GM12865 (cell line): ENCODE results near the gene CAPRIN1.
"Not testable (repeated sequence)": the region's sequence is repeated elsewhere in the genome, so short reads cannot be mapped to it uniquely, and the experiment has no call there.

Experiments used
- DNase-seq: peaks from one replicate; pipeline ENCODE4 v3.0.0; 2010; ENCODE audit warnings: low read depth
- H3K4me3 ChIP-seq: 2 replicates; pipeline ENCODE4 v1.5.1; 2011; ENCODE audit warnings: mild to moderate bottlenecking, low read depth, low read length, control low read depth
- TF ChIP-seq, protein P1 (sequence below): IDR thresholded peaks from 2 replicates; pipeline ENCODE4 v1.5.1; 2011; ENCODE audit warnings: low read length, control low read depth, low read depth, inconsistent platforms; ENCODE audit not compliant: insufficient read depth; ENCODE audit errors: missing control alignments

CAPRIN1 gene

DNA sequence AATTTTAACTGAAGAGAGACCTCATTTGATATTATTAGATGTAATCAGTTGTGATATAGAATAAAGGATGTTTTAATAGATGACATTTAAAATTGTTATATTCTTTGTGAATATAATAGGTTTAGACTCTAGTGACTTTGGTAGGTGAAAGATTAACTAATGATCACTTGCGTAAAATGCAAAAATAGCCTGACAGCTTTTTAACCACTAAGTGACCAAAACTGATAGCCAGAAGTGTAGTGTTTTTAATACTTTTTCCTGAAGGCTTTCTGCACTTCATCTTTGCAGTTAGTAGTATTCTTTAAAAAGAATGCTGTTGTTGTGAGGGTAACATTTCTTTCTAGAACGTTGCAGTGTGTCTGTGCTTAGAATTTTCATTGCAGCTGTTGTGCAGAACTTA is 5.1 kb downstream of the CAPRIN1 start:
- TF ChIP-seq, protein P1, sequence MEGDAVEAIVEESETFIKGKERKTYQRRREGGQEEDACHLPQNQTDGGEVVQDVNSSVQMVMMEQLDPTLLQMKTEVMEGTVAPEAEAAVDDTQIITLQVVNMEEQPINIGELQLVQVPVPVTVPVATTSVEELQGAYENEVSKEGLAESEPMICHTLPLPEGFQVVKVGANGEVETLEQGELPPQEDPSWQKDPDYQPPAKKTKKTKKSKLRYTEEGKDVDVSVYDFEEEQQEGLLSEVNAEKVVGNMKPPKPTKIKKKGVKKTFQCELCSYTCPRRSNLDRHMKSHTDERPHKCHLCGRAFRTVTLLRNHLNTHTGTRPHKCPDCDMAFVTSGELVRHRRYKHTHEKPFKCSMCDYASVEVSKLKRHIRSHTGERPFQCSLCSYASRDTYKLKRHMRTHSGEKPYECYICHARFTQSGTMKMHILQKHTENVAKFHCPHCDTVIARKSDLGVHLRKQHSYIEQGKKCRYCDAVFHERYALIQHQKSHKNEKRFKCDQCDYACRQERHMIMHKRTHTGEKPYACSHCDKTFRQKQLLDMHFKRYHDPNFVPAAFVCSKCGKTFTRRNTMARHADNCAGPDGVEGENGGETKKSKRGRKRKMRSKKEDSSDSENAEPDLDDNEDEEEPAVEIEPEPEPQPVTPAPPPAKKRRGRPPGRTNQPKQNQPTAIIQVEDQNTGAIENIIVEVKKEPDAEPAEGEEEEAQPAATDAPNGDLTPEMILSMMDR, result no peak
- peak overlapping the region; percentile 22; the same call in 1 of the 2 replicates for H3K4me3 ChIP-seq
- no peak for DNase-seq

GRCh38 chr11:34063061-34063795 is 11.7 kb downstream of the CAPRIN1 start:
- no peak for DNase-seq
- TF ChIP-seq, protein P1, result no peak
- no peak overlapping the region for H3K4me3 ChIP-seq

DNA sequence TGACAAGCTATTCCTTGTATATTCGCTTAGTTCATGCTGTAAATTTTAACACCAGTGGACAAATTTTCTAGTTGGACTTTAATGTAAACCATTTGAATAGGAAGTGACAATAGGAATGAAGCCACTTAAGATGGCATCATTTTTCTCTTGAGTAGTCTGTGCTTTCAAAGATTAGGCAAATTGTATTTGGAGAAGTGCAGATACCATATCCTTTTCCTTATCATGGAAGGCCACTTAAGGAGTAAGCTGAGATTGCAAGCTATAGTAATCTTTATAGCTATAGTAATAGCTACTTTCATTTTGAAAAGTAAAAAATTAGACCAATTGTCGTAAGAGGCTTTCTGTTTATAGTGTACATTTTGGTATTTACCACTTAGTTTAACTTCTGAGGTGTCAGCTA is 12.8 kb downstream of the CAPRIN1 start:
- TF ChIP-seq, protein P1, result no peak
- no peak overlapping the region for H3K4me3 ChIP-seq
- DNase-seq, result no peak

GRCh38 chr11:34065505-34066203 is 14.1 kb downstream of the CAPRIN1 start:
- DNase-seq, result no peak
- TF ChIP-seq, protein P1, result no peak
- H3K4me3 ChIP-seq, result no peak overlapping the region

GRCh38 chr11:34066766-34067165 is 15.2 kb downstream of the CAPRIN1 start:
- DNase-seq, H3K4me3 ChIP-seq: not testable (repeated sequence)

- peak; percentile 44 for DNase-seq
- TF ChIP-seq, protein P1, result no peak
- no peak overlapping the region for H3K4me3 ChIP-seq
Measured at GRCh38 chr11:34067383-34068065, 16.0 kb downstream of the CAPRIN1 start.

- DNase-seq, result no peak
- TF ChIP-seq, protein P1, result no peak
- H3K4me3 ChIP-seq, result no peak overlapping the region
Measured at GRCh38 chr11:34068111-34068510, 16.6 kb downstream of the CAPRIN1 start.

DNA sequence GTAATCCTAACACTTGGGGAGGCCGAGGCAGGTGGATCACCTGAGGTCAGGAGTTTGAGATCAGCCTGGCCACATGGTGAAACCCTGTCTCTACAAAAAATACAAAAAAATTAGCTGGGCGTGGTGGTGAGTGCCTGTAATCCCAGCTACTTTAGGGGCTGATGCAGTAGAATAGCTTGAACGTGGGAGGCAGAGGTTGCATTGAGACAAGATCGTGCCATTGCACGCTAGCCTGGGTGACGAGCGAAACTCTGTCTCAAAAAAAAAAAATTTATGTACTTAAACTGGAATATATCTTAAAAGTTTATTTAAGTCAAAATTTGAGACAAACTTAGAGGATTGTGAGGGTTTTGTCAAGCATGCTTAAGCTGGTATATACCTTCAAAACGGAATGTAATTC is 19.8 kb downstream of the CAPRIN1 start:
- not testable (repeated sequence) for DNase-seq, H3K4me3 ChIP-seq
